Immature natural killer cell (primary cell): Measurements from ENCODE around the gene G6PC3. TPM values are rescaled to one million over a fixed set of nuclear protein-coding genes. Genes with fewer than 3 reads are reported as not detected.
"Not testable (repeated sequence)": the region's sequence is repeated elsewhere in the genome, so short reads cannot be mapped to it uniquely, and the experiment has no call there.

Experiments used
- DNase-seq, 3 donors: peaks; one replicate each; pipeline ENCODE4 v3.0.0; 2022; ENCODE audit warnings: mixed read lengths in 1 of 3
- H3K27ac Mint-ChIP-seq, 6 donors: one replicate each; pipeline ENCODE4 v1.8.0; 2020; ENCODE audit warnings: mixed read lengths in 6 of 6, mild to moderate bottlenecking in 5 of 6, inconsistent platforms in 4 of 6, moderate library complexity in 3 of 6
- H3K27me3 Mint-ChIP-seq, 3 donors: one replicate each; pipeline ENCODE4 v1.8.0; 2020 to 2021; ENCODE audit warnings: low read depth in 3 of 3, mild to moderate bottlenecking in 3 of 3, mixed read lengths in 3 of 3, moderate library complexity in 3 of 3, inconsistent platforms in 1 of 3
- H3K36me3 Mint-ChIP-seq, 3 donors: one replicate each; pipeline ENCODE4 v1.8.0; 2020; ENCODE audit warnings: mixed read lengths in 3 of 3, inconsistent platforms in 2 of 3, mild to moderate bottlenecking in 2 of 3
- H3K4me1 Mint-ChIP-seq, 2 donors: one replicate each; pipeline ENCODE4 v1.8.0; 2020; ENCODE audit warnings: inconsistent platforms in 2 of 2, mild to moderate bottlenecking in 2 of 2, mixed read lengths in 2 of 2, moderate library complexity in 1 of 2
- H3K4me3 Mint-ChIP-seq, 5 donors: one replicate each; pipeline ENCODE4 v1.8.0; 2020; ENCODE audit warnings: mild to moderate bottlenecking in 5 of 5, mixed read lengths in 5 of 5, inconsistent platforms in 3 of 5, moderate library complexity in 3 of 5
- H3K9me3 Mint-ChIP-seq, 6 donors: one replicate each; pipeline ENCODE4 v1.8.0; 2020; ENCODE audit warnings: mild to moderate bottlenecking in 6 of 6, mixed read lengths in 6 of 6, inconsistent platforms in 4 of 6, moderate library complexity in 3 of 6
- polyA plus RNA-seq, 3 donors: library from polyadenylated mRNA; unstranded; fragments of 300-500 nt; fragmentation: Illumina TruSeq; gene quantifications; one replicate each; pipeline ENCODE4 v1.2.3, GENCODE V29; 2021

The G6PC3 gene
- polyA plus RNA-seq, result 10 to 100 TPM; 30.9 to 41.6 (median 31.5) TPM

GRCh38 chr17:44070455-44071197, at the start of gene G6PC3:
G6PC3 (plus strand) TSS chr17:44070735; CDS start chr17:44070966, 231 bp downstream.
- Mint-ChIP-seq H3K4me1 (peaks cover 40 to 46% of the 10 kb centered on the region in 2 donors), H3K9me3 (no peaks in the 10 kb centered on the region), H3K36me3 (peaks cover 0 to 5% (median 0%) of the 10 kb centered on the region in 3 donors), H3K27ac (peak within 1 kb of the TSS; percentile 91 to 95 (median 94)), H3K4me3 (peak within 1 kb of the TSS; percentile 91 to 95 (median 94)), H3K27me3 (peaks cover 6 to 15% (median 11%) of the 10 kb centered on the region in 3 donors)
- DNase-seq, result peak; percentile 82 to 86 (median 84)

DNA sequence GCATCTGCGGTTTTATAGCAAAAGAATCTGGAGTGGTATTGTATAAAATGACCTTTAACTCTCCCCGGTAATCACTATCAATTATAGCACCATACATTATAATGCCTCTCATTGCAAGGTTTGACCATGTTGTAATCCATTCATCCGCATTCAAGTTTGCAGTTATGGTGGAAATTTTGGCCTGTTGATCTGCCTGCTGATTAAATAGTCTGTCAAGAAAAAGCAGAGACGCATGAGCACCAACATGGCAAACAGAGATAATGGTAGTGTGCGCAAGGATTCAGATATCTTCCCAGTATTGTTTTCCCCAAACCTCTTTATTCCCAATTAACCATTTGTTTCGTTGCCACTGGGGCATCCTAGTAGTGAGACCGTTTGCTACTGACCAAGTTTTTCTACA, 49.3 kb upstream of the G6PC3 start:
- not testable (repeated sequence) for H3K36me3 Mint-ChIP-seq, DNase-seq, H3K27me3 Mint-ChIP-seq, H3K27ac Mint-ChIP-seq, H3K4me3 Mint-ChIP-seq, H3K4me1 Mint-ChIP-seq, H3K9me3 Mint-ChIP-seq

- H3K4me3 Mint-ChIP-seq, result no peak overlapping the region
- H3K36me3 Mint-ChIP-seq, result no peaks in the 10 kb centered on the region
- H3K4me1 Mint-ChIP-seq, result no peaks in the 10 kb centered on the region
- peaks cover 0 to 2% (median 1%) of the 10 kb centered on the region in 3 donors for H3K27me3 Mint-ChIP-seq
- no peak for DNase-seq
- H3K27ac Mint-ChIP-seq, result no peak overlapping the region
- no peaks in the 10 kb centered on the region for H3K9me3 Mint-ChIP-seq
These were observed 48.3 kb upstream of the G6PC3 start for GRCh38 chr17:44022246-44022645.

GRCh38 chr17:44023545-44024270, 46.8 kb upstream of the G6PC3 start:
- no peak overlapping the region for H3K4me3 Mint-ChIP-seq
- no peaks in the 10 kb centered on the region for H3K9me3 Mint-ChIP-seq
- H3K27me3 Mint-ChIP-seq, result peaks cover 0 to 1% (median 0%) of the 10 kb centered on the region in 3 donors
- DNase-seq, result no peak
- no peaks in the 10 kb centered on the region for H3K36me3 Mint-ChIP-seq
- H3K4me1 Mint-ChIP-seq, result no peaks in the 10 kb centered on the region
- no peak overlapping the region for H3K27ac Mint-ChIP-seq

DNA sequence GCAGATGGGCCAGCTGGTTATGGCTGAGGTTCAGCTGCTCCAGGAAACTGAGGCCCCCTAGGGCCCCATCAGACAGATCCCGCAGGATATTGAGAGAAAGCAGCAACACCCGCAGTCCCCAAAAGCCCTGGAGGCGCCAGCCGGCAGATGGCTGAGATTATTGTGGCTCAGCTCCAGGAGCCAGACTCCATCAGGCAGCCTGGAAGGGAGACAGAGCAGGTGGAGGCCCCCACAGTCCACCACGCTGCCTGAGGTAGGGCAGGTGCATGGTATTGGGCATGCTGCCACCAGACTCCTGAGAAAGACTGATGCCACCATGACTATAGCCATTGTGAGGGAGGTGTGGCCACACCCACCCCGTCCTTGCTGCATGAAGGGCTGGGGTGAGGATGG, 46.3 kb upstream of the G6PC3 start:
- Mint-ChIP-seq H3K27me3 (peaks cover 0 to 1% (median 0%) of the 10 kb centered on the region in 3 donors), H3K4me3 (no peak overlapping the region), H3K36me3 (no peaks in the 10 kb centered on the region), H3K27ac (no peak overlapping the region), H3K4me1 (no peaks in the 10 kb centered on the region), H3K9me3 (no peaks in the 10 kb centered on the region)
- no peak for DNase-seq

GRCh38 chr17:44024853-44025252, 45.7 kb upstream of the G6PC3 start:
- no peaks in the 10 kb centered on the region for H3K36me3 Mint-ChIP-seq
- H3K9me3 Mint-ChIP-seq, result no peaks in the 10 kb centered on the region
- H3K27ac Mint-ChIP-seq, result no peak overlapping the region

GRCh38 chr17:44029736-44030135, 40.8 kb upstream of the G6PC3 start:
- peaks cover 0 to 1% (median 0%) of the 10 kb centered on the region in 3 donors for H3K27me3 Mint-ChIP-seq
- H3K36me3 Mint-ChIP-seq, result peaks cover 5 to 20% (median 19%) of the 10 kb centered on the region in 3 donors
- peaks cover 0 to 6% of the 10 kb centered on the region in 2 donors for H3K4me1 Mint-ChIP-seq
- H3K9me3 Mint-ChIP-seq, result no peaks in the 10 kb centered on the region
- no peak overlapping the region for H3K4me3 Mint-ChIP-seq
- no peak for DNase-seq
- H3K27ac Mint-ChIP-seq, result peak overlapping the region in 3 of 6 donors; percentile 7 to 13 (median 10)

More at GRCh38 chr17:44024853-44025252, 45.7 kb upstream of the G6PC3 start:
- DNase-seq, result no peak
- H3K4me3 Mint-ChIP-seq, result no peak overlapping the region
- no peaks in the 10 kb centered on the region for H3K27me3 Mint-ChIP-seq
- H3K4me1 Mint-ChIP-seq, result no peaks in the 10 kb centered on the region

DNA sequence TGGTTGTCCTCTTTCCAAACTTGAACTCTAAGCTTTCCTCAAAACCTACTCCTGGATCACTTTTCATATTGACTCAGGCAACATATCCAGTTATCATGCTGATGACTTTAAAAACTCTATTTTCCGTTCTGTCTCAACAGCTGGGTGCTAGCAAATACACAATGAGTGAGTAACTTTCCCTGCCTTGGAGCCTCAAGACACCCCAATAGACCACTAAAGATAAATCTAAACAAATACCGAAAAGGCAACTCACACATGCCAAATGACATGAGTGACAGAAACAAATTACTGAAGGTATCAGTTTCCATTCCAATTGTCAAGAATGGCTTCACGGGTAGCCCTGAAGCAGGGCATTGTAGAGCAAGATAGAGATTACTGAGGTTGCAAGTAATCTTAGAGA, 40.1 kb upstream of the G6PC3 start:
- peaks cover 0 to 1% (median 0%) of the 10 kb centered on the region in 3 donors for H3K27me3 Mint-ChIP-seq
- H3K9me3 Mint-ChIP-seq, result no peaks in the 10 kb centered on the region
- peak overlapping the region in 1 of 6 donors; percentile 1 for H3K27ac Mint-ChIP-seq
- H3K4me1 Mint-ChIP-seq, result peaks cover 0 to 6% of the 10 kb centered on the region in 2 donors
- H3K36me3 Mint-ChIP-seq, result peaks cover 5 to 20% (median 19%) of the 10 kb centered on the region in 3 donors
- no peak overlapping the region for H3K4me3 Mint-ChIP-seq
- DNase-seq, result no peak

DNA sequence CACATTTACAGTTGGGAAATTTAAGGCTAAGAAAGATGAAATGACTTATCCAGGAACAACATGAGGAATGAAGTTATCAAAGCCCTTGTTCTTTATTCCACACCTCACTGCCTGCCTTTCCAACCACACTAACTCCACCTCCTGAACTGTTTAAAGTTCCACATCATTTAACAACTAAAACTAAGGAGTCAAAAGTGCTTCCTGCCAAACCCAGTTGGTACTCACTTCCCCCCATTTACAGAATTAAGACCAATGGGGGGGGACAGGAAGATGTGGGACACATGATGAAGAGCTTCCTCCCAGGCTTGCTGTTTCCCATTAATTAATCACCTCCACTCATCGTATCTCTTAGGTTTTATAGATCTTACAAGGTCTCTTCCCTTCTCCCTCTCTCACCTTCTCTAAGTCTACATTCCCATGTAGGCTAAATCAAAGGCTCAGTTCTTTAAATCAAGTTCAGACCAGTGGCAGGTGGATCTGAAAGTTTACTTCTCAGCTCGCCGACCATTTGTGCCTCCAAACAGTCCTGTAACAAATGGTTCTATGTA, 36.6 kb upstream of the G6PC3 start:
- DNase-seq, result no peak
- Mint-ChIP-seq H3K4me1 (peaks cover 0 to 6% of the 10 kb centered on the region in 2 donors), H3K9me3 (no peaks in the 10 kb centered on the region), H3K27me3 (peaks cover 0 to 1% (median 0%) of the 10 kb centered on the region in 3 donors), H3K27ac (peak overlapping the region in 1 of 6 donors; percentile 30), H3K4me3 (no peak overlapping the region), H3K36me3 (peaks cover 5 to 29% (median 25%) of the 10 kb centered on the region in 3 donors)

- H3K27ac Mint-ChIP-seq, H3K27me3 Mint-ChIP-seq, H3K9me3 Mint-ChIP-seq, H3K4me1 Mint-ChIP-seq, DNase-seq, H3K4me3 Mint-ChIP-seq: not testable (repeated sequence)
- H3K36me3 Mint-ChIP-seq, result peaks cover 5 to 30% (median 25%) of the 10 kb centered on the region in 3 donors
These were observed 35.8 kb upstream of the G6PC3 start for GRCh38 chr17:44034688-44035087.

GRCh38 chr17:44037471-44037870, 33.1 kb upstream of the G6PC3 start:
- Mint-ChIP-seq H3K27me3 (peaks cover 0 to 3% (median 2%) of the 10 kb centered on the region in 3 donors), H3K9me3 (no peaks in the 10 kb centered on the region), H3K36me3 (peaks cover 5 to 24% (median 14%) of the 10 kb centered on the region in 3 donors), H3K27ac (no peak overlapping the region), H3K4me1 (peaks cover 17 to 21% of the 10 kb centered on the region in 2 donors), H3K4me3 (no peak overlapping the region)
- no peak for DNase-seq

DNA sequence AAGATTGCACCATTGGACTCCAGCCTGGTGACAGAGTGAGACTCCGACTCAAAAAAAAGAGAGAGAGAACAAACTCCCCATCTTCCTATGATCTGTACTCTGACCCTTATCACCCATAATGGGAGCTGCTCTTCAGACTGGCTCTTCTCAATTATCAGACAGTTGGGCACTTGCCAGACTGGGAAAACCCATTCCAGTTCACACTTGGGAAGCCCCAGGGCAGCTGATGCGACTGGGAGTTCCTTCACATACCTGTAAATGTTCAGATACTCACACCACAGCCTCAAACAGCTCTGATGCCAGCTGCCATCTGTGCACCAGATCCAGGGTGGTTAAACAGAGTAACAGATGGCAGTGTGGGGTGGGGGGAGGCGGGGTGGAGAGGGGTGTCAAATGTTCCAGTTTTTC, 31.9 kb upstream of the G6PC3 start:
- Mint-ChIP-seq H3K27ac (no peak overlapping the region), H3K4me3 (no peak overlapping the region), H3K4me1 (peaks cover 17 to 21% of the 10 kb centered on the region in 2 donors), H3K9me3 (no peaks in the 10 kb centered on the region), H3K36me3 (peaks cover 5 to 19% (median 11%) of the 10 kb centered on the region in 3 donors), H3K27me3 (peaks cover 0 to 3% (median 2%) of the 10 kb centered on the region in 3 donors)
- no peak for DNase-seq

DNA sequence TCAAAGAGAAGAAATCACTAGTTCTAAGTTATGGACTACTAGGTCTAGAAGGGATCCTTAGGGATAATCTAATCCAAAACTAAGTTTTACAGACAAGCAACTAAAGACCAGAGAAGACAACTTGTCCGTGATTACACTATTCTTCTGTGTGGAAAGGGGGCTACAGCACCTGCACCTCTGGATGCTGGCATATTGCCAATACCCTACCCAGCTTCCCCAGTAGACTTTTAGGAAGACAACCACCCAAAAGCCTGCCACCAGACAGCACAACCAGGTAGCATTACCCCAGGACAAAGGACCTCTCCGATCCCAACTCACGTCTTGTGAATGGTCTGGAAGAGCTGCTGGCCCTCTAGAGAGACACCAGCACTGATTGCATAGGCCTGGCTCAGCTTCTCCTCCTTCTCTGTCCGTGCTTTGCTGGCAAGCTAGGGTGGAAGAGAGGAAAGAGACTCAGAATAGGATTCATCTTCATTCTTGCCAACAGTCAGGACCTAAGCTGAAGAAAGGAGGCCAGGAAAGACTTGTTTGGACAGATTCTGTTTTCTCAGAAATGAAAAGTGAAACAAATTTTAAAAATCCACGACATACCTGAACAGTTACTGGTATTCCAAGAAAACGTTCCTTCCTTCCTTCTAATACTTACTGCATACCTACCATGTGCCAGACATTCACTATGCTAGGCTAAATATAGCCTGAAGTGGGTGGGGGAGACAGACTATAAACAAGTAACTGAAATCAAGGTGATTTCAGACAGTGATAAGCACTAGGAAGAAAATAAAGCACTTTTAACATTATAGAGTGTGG, 30.5 kb upstream of the G6PC3 start:
- H3K4me1 Mint-ChIP-seq, result peaks cover 15 to 32% of the 10 kb centered on the region in 2 donors
- H3K4me3 Mint-ChIP-seq, result no peak overlapping the region
- H3K27me3 Mint-ChIP-seq, result peaks cover 0 to 3% (median 2%) of the 10 kb centered on the region in 3 donors
- H3K9me3 Mint-ChIP-seq, result no peaks in the 10 kb centered on the region
- DNase-seq, result no peak
- peaks cover 0 to 12% (median 5%) of the 10 kb centered on the region in 3 donors for H3K36me3 Mint-ChIP-seq
- H3K27ac Mint-ChIP-seq, result peak overlapping the region in 1 of 6 donors; percentile 17
